MCF 10A (cell line): ENCODE results near the gene SRRM3. TPM values are rescaled to one million over a fixed set of nuclear protein-coding genes. Genes with fewer than 3 reads are reported as not detected.

Experiments used
- BruUV-seq: library from RNA; stranded (reverse); fragments of 400-500 nt; replicated peaks from 2 replicates; lab custom pipeline; 2021; lab: Mats Ljungman, UMichigan
- CTCF ChIA-PET: fragments of 300-600 bp; sonication (Branson Sonifier 250); formaldehyde crosslinking; extraction: SDS; loops from one replicate; lab custom pipeline; 2021; ENCODE audit warnings: antibody characterized with exemption, inconsistent platforms; lab: Yijun Ruan, JAX
- POLR2A ChIA-PET: fragments of 300-600, 350-650 bp; sonication (Branson Sonifier 250); formaldehyde crosslinking; extraction: SDS; loops from one replicate; lab custom pipeline; 2020; ENCODE audit warnings: antibody characterized with exemption, inconsistent platforms; lab: Yijun Ruan, JAX
- DNase-seq: peaks from one replicate; pipeline ENCODE4 v3.0.0-alpha.2; 2018; ENCODE audit not compliant: unreplicated experiment
- H3K27ac Mint-ChIP-seq: one replicate; pipeline ENCODE4 v1.8.0; 2022; ENCODE audit warnings: mild to moderate bottlenecking, low read depth, mixed read lengths; ENCODE audit not compliant: unreplicated experiment
- H3K27me3 Mint-ChIP-seq: one replicate; pipeline ENCODE4 v1.8.0; 2022; ENCODE audit warnings: mixed read lengths; ENCODE audit not compliant: insufficient read depth, unreplicated experiment
- H3K36me3 Mint-ChIP-seq: one replicate; pipeline ENCODE4 v1.8.0; 2022; ENCODE audit warnings: mild to moderate bottlenecking, moderate library complexity, mixed read lengths; ENCODE audit not compliant: insufficient read depth, unreplicated experiment
- H3K4me1 Mint-ChIP-seq: one replicate; pipeline ENCODE4 v1.8.0; 2022; ENCODE audit warnings: mixed read lengths; ENCODE audit not compliant: insufficient read depth, unreplicated experiment
- H3K4me3 Mint-ChIP-seq: one replicate; pipeline ENCODE4 v1.8.0; 2022; ENCODE audit warnings: mild to moderate bottlenecking, moderate library complexity, mixed read lengths; ENCODE audit not compliant: unreplicated experiment
- H3K9me3 Mint-ChIP-seq: one replicate; pipeline ENCODE4 v1.8.0; 2022; ENCODE audit warnings: mixed read lengths; ENCODE audit not compliant: unreplicated experiment
- CTCF ChIP-seq: fragments of 200-600 bp; IDR thresholded peaks from one replicate; pipeline ENCODE4 v1.8.0; 2022; ENCODE audit warnings: antibody characterized with exemption, mild to moderate bottlenecking; ENCODE audit not compliant: unreplicated experiment
- intact Hi-C: fragments of 100-400 bp; cut with micrococcal nuclease; formaldehyde crosslinking; loops from 2 replicates; pipeline ENCODE4 v1.14.1; 2022
- total RNA-seq: library from RNA; stranded (reverse); gene quantifications from 2 replicates; pipeline ENCODE4 v1.2.3, GENCODE V29; 2022

The SRRM3 gene
- total RNA-seq, 1 experiment from 2014 or later, result 0.70 TPM

GRCh38 chr7:76233538-76234281 is 32.0 kb downstream of the SRRM3 start:
- TF ChIP-seq CTCF, result no peak
- intact Hi-C loops, result no loop called here
- Mint-ChIP-seq H3K27ac (no peak overlapping the region), H3K4me3 (no peak overlapping the region), H3K36me3 (peaks cover 6% of the 10 kb centered on the region), H3K4me1 (peaks cover 6% of the 10 kb centered on the region), H3K9me3 (no peaks in the 10 kb centered on the region), H3K27me3 (peaks cover 75% of the 10 kb centered on the region)
- CTCF ChIA-PET, result interaction anchor here (0.5 to 2.0 kb wide), 6 partner anchors 24 to 80 kb away, joined by 3 to 5 read pairs (median 3); partner anchors contain the start of gene SRRM3
- POLR2A ChIA-PET, result no interaction called here
- BruUV-seq, result no TSS peak
- no peak for DNase-seq

GRCh38 chr7:76234282-76234584 is 32.5 kb downstream of the SRRM3 start:
- CTCF ChIA-PET, result interaction anchor here (0.9 to 2.0 kb wide), 3 partner anchors 28 to 78 kb away, joined by 3 to 5 read pairs (median 3); no protein-coding TSS in a partner anchor

GRCh38 chr7:76234931-76235441 is 33.3 kb downstream of the SRRM3 start:
- peak; percentile 41 for DNase-seq

More at GRCh38 chr7:76234282-76234584, 32.5 kb downstream of the SRRM3 start:
- Mint-ChIP-seq H3K27ac (no peak overlapping the region), H3K9me3 (no peaks in the 10 kb centered on the region), H3K4me3 (no peak overlapping the region), H3K36me3 (peaks cover 6% of the 10 kb centered on the region), H3K4me1 (peaks cover 6% of the 10 kb centered on the region), H3K27me3 (peaks cover 72% of the 10 kb centered on the region)
- TF ChIP-seq CTCF, result no peak
- BruUV-seq, result no TSS peak
- DNase-seq, result no peak
- intact Hi-C loops, result no loop called here
- POLR2A ChIA-PET, result no interaction called here

More at GRCh38 chr7:76234931-76235441, 33.3 kb downstream of the SRRM3 start:
- Mint-ChIP-seq H3K9me3 (no peaks in the 10 kb centered on the region), H3K27ac (no peak overlapping the region), H3K27me3 (peaks cover 65% of the 10 kb centered on the region), H3K4me3 (no peak overlapping the region), H3K36me3 (peaks cover 6% of the 10 kb centered on the region), H3K4me1 (peaks cover 6% of the 10 kb centered on the region)
- no peak for TF ChIP-seq CTCF
- intact Hi-C loops, result no loop called here
- no TSS peak for BruUV-seq
- POLR2A ChIA-PET, result no interaction called here
- CTCF ChIA-PET, result interaction anchor here (1.5 to 2.0 kb wide), 2 partner anchors 27 to 57 kb away, joined by 3 to 5 read pairs; no protein-coding TSS in a partner anchor
